Mesendoderm (in vitro differentiated cells): Measurements from ENCODE around the gene SPEG.
A peak's percentile ranks its signal among the peaks of the same experiment; 100 is the strongest.

Source experiments
- DNase-seq: peaks from one replicate; pipeline ENCODE4 v3.0.0; 2013
- H2AK5ac ChIP-seq: 2 replicates; pipeline ENCODE4 v1.6.1; 2013; ENCODE audit warnings: low read length, inconsistent platforms
- H2BK120ac ChIP-seq: 2 replicates; pipeline ENCODE4 v1.6.1; 2013; ENCODE audit warnings: low read depth, mild to moderate bottlenecking, low read length, moderate library complexity, mixed read lengths
- H2BK15ac ChIP-seq: replicated peaks from 2 replicates; pipeline ENCODE4 v1.6.1; 2013; ENCODE audit warnings: low read depth, mild to moderate bottlenecking, moderate library complexity
- H2BK5ac ChIP-seq: 2 replicates; pipeline ENCODE4 v1.6.1; 2013; ENCODE audit warnings: low read length, inconsistent platforms
- H3K18ac ChIP-seq: 2 replicates; pipeline ENCODE4 v1.6.1; 2013; ENCODE audit warnings: mild to moderate bottlenecking, low read length, mixed read lengths
- H3K23ac ChIP-seq: one replicate; pipeline ENCODE4 v1.6.1; 2013; ENCODE audit warnings: low read length
- H3K27ac ChIP-seq: 2 replicates; pipeline ENCODE4 v1.5.1; 2013; ENCODE audit warnings: low read depth, mild to moderate bottlenecking, inconsistent platforms, low read length, moderate library complexity
- H3K27me3 ChIP-seq: 2 replicates; pipeline ENCODE4 v1.6.1; 2013; ENCODE audit warnings: low read length, control low read depth, mild to moderate bottlenecking, inconsistent platforms; ENCODE audit not compliant: insufficient read depth, poor library complexity
- H3K36me3 ChIP-seq: 2 replicates; pipeline ENCODE4 v1.6.1; 2013; ENCODE audit warnings: low read length, inconsistent platforms; ENCODE audit not compliant: control insufficient read depth, insufficient read depth
- H3K4ac ChIP-seq: one replicate; pipeline ENCODE4 v1.6.1; 2013; ENCODE audit warnings: low read depth, mild to moderate bottlenecking, low read length, moderate library complexity
- H3K4me1 ChIP-seq: 2 replicates; pipeline ENCODE4 v1.6.1; 2013; ENCODE audit warnings: low read depth, low read length, inconsistent platforms; ENCODE audit not compliant: control insufficient read depth
- H3K4me2 ChIP-seq: 2 replicates; pipeline ENCODE4 v1.6.1; 2013; ENCODE audit warnings: low read length
- H3K4me3 ChIP-seq: 2 replicates; pipeline ENCODE4 v1.5.1; 2013; ENCODE audit warnings: mild to moderate bottlenecking, low read length
- H3K56ac ChIP-seq: one replicate; pipeline ENCODE4 v1.6.1; 2013; ENCODE audit warnings: low read length
- H3K79me1 ChIP-seq: 2 replicates; pipeline ENCODE4 v1.6.1; 2013; ENCODE audit warnings: low read length, inconsistent platforms
- H3K79me2 ChIP-seq: 2 replicates; pipeline ENCODE4 v1.6.1; 2013; ENCODE audit warnings: mild to moderate bottlenecking, low read length; ENCODE audit not compliant: control insufficient read depth, insufficient read depth
- H3K9ac ChIP-seq: 2 replicates; pipeline ENCODE4 v1.6.1; 2013; ENCODE audit warnings: low read length, inconsistent platforms
- H4K5ac ChIP-seq: one replicate; pipeline ENCODE4 v1.6.1; 2013; ENCODE audit warnings: low read length
- H4K8ac ChIP-seq: one replicate; pipeline ENCODE4 v1.6.1; 2013; ENCODE audit warnings: low read depth, mild to moderate bottlenecking, control low read depth, low read length, moderate library complexity
- WGBS: extraction: QIAGEN DNeasy Blood & Tissue Kit; methylation state at CpG from one replicate; pipeline ENCODE4 v1.1.7; 2013; ENCODE audit warnings: low lambda C conversion rate, missing lambda C conversion rate; ENCODE audit not compliant: insufficient coverage; ENCODE audit errors: extremely low coverage; 5-methylcytosine and 5-hydroxymethylcytosine counted together

SPEG gene

DNA sequence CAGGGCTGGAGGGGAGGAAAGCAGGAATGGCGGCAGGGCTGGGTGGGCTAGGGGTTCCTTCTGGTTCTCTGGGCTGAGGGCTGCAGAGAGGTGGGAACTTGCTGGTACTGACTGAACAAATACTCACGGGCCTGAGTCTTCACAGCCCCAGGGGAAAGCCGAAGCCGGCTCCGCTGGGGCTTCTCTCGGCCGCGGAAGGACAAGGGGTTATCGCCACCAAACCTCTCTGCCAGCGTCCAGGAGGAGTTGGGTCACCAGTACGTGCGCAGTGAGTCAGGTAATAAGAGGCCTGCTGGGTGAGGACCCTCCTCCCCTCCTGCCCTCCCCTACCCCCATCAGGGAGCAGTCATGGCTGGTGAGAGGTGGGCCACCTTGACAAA, 50.5 kb downstream of the SPEG start:
- Histone ChIP-seq H3K18ac (no peak overlapping the region), H3K27me3 (peaks cover 23% of the 10 kb centered on the region), H2BK120ac (no peak overlapping the region), H3K9ac (no peak overlapping the region), H3K4me2 (no peak overlapping the region), H3K36me3 (no peaks in the 10 kb centered on the region), H3K79me2 (no peaks in the 10 kb centered on the region), H3K4ac (no peak overlapping the region), H2BK15ac (no peak overlapping the region), H3K79me1 (no peaks in the 10 kb centered on the region), H3K23ac (no peak overlapping the region), H3K4me1 (peaks cover 3% of the 10 kb centered on the region), H3K4me3 (no peak overlapping the region), H2AK5ac (no peak overlapping the region), H4K8ac (no peak overlapping the region), H4K5ac (no peak overlapping the region), H2BK5ac (no peak overlapping the region), H3K27ac (no peak overlapping the region), H3K56ac (no peak overlapping the region)
- DNase-seq: no peak
- WGBS: no CpG with 5 or more reads among the region's 12 CpGs

DNA sequence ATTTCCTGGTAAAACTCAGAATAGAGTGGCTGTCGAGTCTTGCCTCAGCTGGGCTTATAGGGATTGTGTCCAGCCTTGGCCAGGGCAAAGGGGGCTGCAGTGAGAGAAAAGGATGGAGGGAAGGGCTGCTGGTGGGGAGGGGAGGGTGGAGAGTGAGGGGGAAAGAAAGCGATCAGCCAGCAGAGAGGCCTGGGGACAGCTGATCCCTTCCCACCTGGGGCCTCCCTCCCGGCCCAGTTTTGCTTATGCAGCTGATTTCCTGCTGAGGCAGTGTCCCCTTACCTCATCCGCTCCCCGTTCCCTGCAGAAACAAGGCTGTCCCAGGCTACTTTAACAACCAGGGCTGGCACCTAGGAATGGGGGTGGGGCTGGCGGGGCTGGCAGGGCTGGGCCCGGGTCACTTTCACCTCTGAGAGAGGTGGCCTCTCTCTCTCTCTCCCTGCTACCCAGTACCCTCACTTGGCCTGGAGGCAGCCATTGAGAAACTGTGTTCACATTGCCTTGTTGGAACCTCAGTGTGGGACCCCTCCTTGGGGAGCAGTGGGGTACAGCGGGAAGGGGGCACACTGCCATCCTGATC, 51.8 kb downstream of the SPEG start:
- Histone ChIP-seq H3K4me2 (no peak overlapping the region), H3K4me1 (peaks cover 3% of the 10 kb centered on the region), H3K4ac (no peak overlapping the region), H3K4me3 (no peak overlapping the region), H3K79me1 (no peaks in the 10 kb centered on the region), H3K18ac (no peak overlapping the region), H2BK15ac (no peak overlapping the region), H2BK120ac (no peak overlapping the region), H4K5ac (no peak overlapping the region), H3K36me3 (no peaks in the 10 kb centered on the region), H3K27ac (no peak overlapping the region), H3K79me2 (no peaks in the 10 kb centered on the region), H3K27me3 (peaks cover 23% of the 10 kb centered on the region), H3K23ac (no peak overlapping the region), H4K8ac (no peak overlapping the region), H2BK5ac (no peak overlapping the region), H2AK5ac (no peak overlapping the region), H3K56ac (peak overlapping the region; percentile 17), H3K9ac (no peak overlapping the region)
- no CpG with 5 or more reads among the region's 8 CpGs for WGBS
- peak; percentile 61 for DNase-seq

DNA sequence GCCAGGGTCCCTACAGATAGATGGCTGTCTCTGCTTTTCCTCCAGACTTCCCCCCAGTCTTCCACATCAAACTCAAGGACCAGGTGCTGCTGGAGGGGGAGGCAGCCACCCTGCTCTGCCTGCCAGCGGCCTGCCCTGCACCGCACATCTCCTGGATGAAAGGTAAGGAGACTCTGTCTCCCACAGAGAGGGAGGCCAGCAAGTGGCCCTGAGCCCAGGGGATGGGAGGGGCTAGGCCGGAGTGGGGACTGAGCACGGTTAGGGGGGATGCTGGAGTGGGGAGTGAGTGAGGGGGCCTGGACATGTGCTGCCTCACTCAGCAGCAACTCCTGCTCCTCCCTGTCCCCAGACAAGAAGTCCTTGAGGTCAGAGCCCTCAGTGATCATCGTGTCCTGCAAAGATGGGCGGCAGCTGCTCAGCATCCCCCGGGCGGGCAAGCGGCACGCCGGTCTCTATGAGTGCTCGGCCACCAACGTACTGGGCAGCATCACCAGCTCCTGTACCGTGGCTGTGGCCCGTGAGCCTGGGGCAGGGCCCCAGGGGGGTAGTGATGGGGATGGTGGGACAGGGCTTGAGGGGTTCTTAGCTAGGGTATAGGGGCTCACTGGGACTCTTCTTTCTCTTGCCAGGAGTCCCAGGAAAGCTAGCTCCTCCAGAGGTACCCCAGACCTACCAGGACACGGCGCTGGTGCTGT, 53.7 kb downstream of the SPEG start:
- Histone ChIP-seq H2BK15ac (no peak overlapping the region), H3K4ac (no peak overlapping the region), H3K27ac (no peak overlapping the region), H2BK120ac (no peak overlapping the region), H3K4me2 (no peak overlapping the region), H2AK5ac (no peak overlapping the region), H4K5ac (no peak overlapping the region), H4K8ac (no peak overlapping the region), H3K79me1 (no peaks in the 10 kb centered on the region), H3K4me1 (peaks cover 3% of the 10 kb centered on the region), H3K9ac (no peak overlapping the region), H3K23ac (no peak overlapping the region), H3K56ac (no peak overlapping the region), H3K18ac (no peak overlapping the region), H3K27me3 (peaks cover 23% of the 10 kb centered on the region), H3K4me3 (no peak overlapping the region), H3K36me3 (no peaks in the 10 kb centered on the region), H2BK5ac (no peak overlapping the region), H3K79me2 (no peaks in the 10 kb centered on the region)
- no peak for DNase-seq
- no CpG with 5 or more reads among the region's 17 CpGs for WGBS

DNA sequence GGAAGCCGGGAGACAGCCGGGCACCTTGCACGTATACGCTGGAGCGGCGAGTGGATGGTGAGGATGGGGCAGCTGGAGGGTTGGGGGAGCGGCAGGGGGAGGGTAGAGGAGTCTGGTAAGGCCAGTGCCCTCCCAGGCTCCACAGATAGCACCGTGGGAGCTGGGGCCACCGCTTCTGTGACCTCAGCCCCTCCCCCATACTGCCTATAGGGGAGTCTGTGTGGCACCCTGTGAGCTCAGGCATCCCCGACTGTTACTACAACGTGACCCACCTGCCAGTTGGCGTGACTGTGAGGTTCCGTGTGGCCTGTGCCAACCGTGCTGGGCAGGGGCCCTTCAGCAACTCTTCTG, 54.2 kb downstream of the SPEG start:
- no peak overlapping the region for H2AK5ac ChIP-seq
- no peak overlapping the region for H3K9ac ChIP-seq
- H2BK120ac ChIP-seq: no peak overlapping the region
- no peak for DNase-seq
- no peaks in the 10 kb centered on the region for H3K36me3 ChIP-seq
- peaks cover 3% of the 10 kb centered on the region for H3K4me1 ChIP-seq
- no CpG with 5 or more reads among the region's 14 CpGs for WGBS
- H3K27me3 ChIP-seq: peaks cover 20% of the 10 kb centered on the region
- no peak overlapping the region for H3K56ac ChIP-seq
- H3K79me1 ChIP-seq: no peaks in the 10 kb centered on the region
- H3K79me2 ChIP-seq: no peaks in the 10 kb centered on the region
- no peak overlapping the region for H3K4me3 ChIP-seq
- no peak overlapping the region for H4K5ac ChIP-seq
- H2BK15ac ChIP-seq: no peak overlapping the region
- no peak overlapping the region for H3K4ac ChIP-seq
- no peak overlapping the region for H3K18ac ChIP-seq
- no peak overlapping the region for H4K8ac ChIP-seq
- no peak overlapping the region for H3K23ac ChIP-seq
- no peak overlapping the region for H3K4me2 ChIP-seq
- H3K27ac ChIP-seq: no peak overlapping the region
- no peak overlapping the region for H2BK5ac ChIP-seq

- DNase-seq: no peak
- Histone ChIP-seq H3K56ac (no peak overlapping the region), H3K4me3 (no peak overlapping the region), H3K36me3 (no peaks in the 10 kb centered on the region), H3K79me2 (no peaks in the 10 kb centered on the region), H3K27me3 (peaks cover 15% of the 10 kb centered on the region), H4K5ac (no peak overlapping the region), H3K9ac (no peak overlapping the region), H2BK120ac (no peak overlapping the region), H4K8ac (no peak overlapping the region), H3K27ac (no peak overlapping the region), H3K18ac (no peak overlapping the region), H3K79me1 (no peaks in the 10 kb centered on the region), H2BK5ac (no peak overlapping the region), H3K4ac (no peak overlapping the region), H3K23ac (no peak overlapping the region), H2AK5ac (no peak overlapping the region), H3K4me1 (peaks cover 3% of the 10 kb centered on the region), H2BK15ac (no peak overlapping the region), H3K4me2 (no peak overlapping the region)
- no CpG with 5 or more reads among the region's 9 CpGs for WGBS
Observed at GRCh38 chr2:219489315-219489714, 54.7 kb downstream of the SPEG start.

DNA sequence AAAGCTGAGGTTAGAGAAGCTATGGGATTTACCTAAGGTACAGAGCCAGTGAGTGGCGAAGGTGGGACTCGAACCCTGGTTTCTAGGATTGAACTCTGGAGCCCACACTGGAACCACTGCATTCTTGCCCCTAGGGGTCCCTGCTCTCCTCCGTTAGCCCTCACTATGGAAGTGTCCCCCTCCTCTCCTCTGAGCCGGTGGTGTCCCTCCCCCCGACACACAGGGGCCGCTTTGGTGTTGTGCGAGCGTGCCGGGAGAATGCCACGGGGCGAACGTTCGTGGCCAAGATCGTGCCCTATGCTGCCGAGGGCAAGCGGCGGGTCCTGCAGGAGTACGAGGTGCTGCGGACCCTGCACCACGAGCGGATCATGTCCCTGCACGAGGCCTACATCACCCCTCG, 55.5 kb downstream of the SPEG start:
- no peak overlapping the region for H3K4me3 ChIP-seq
- H4K8ac ChIP-seq: no peak overlapping the region
- H2AK5ac ChIP-seq: no peak overlapping the region
- WGBS: no CpG with 5 or more reads among the region's 23 CpGs
- H2BK120ac ChIP-seq: no peak overlapping the region
- no peaks in the 10 kb centered on the region for H3K79me1 ChIP-seq
- no peak overlapping the region for H2BK15ac ChIP-seq
- no peak for DNase-seq
- H4K5ac ChIP-seq: no peak overlapping the region
- no peak overlapping the region for H3K27ac ChIP-seq
- H2BK5ac ChIP-seq: no peak overlapping the region
- peaks cover 8% of the 10 kb centered on the region for H3K27me3 ChIP-seq
- H3K23ac ChIP-seq: no peak overlapping the region
- no peak overlapping the region for H3K4me2 ChIP-seq
- H3K4ac ChIP-seq: no peak overlapping the region
- no peaks in the 10 kb centered on the region for H3K79me2 ChIP-seq
- H3K56ac ChIP-seq: no peak overlapping the region
- no peaks in the 10 kb centered on the region for H3K36me3 ChIP-seq
- H3K9ac ChIP-seq: no peak overlapping the region
- peaks cover 3% of the 10 kb centered on the region for H3K4me1 ChIP-seq
- no peak overlapping the region for H3K18ac ChIP-seq
